Astrocyte (in vitro differentiated cells and primary cell): Measurements from ENCODE around the gene PHB1.

Source experiments
- CTCF ChIP-seq: IDR thresholded peaks from 2 replicates; pipeline ENCODE4 v1.5.1; 2011; ENCODE audit warnings: low read depth, mild to moderate bottlenecking, inconsistent platforms, low read length, moderate library complexity; ENCODE audit not compliant: insufficient read depth
- EZH2 ChIP-seq: IDR thresholded peaks from 2 replicates; pipeline ENCODE4 v1.6.1; 2012; ENCODE audit warnings: mild to moderate bottlenecking, low read length, inconsistent platforms; ENCODE audit not compliant: insufficient read depth

GRCh38 chr17:49369089-49369488, 45.6 kb downstream of the PHB1 start:
- TF ChIP-seq CTCF: no peak
- no peak for TF ChIP-seq EZH2
